ENCODE results near the gene SENP2.

GRCh38 chr3:185648396-185648795, 62.3 kb downstream of the SENP2 start:
- TF ChIP-seq CTCF (IDR thresholded peaks at IDR 0.05) (no peak), POLR2AphosphoS5 (IDR thresholded peaks at IDR 0.05) (no peak), POLR2A (IDR thresholded peaks at IDR 0.05; ENCODE audit: low read depth) (no peak), EP300 (IDR thresholded peaks at IDR 0.05) (no peak)

Data from esophagus muscularis mucosa (tissue), 4 donors.